CD4-positive, alpha-beta memory T cell (primary cell): ENCODE measurements around the gene GNG7. TPM values are rescaled to one million over a fixed set of nuclear protein-coding genes. Genes with fewer than 3 reads are reported as not detected.

ENCODE experiments used
- CTCF ChIA-PET: fragments of 350-600 bp; sonication (Branson Sonifier 250); formaldehyde crosslinking; loops from one replicate; lab custom pipeline; 2021; ENCODE audit warnings: inconsistent platforms; ENCODE audit not compliant: partially characterized antibody; lab: Charles Lee
- POLR2A ChIA-PET: fragments of 350-600 bp; sonication (Branson Sonifier 250); formaldehyde crosslinking; loops from one replicate; lab custom pipeline; 2021; ENCODE audit not compliant: partially characterized antibody; lab: Charles Lee
- DNase-seq, 5 donors: peaks; one replicate each; pipeline versions ENCODE4 v3.0.0 to v3.0.0-alpha.2; 2020 to 2022; ENCODE audit warnings: mixed read lengths in 1 of 5
- H3K27ac ChIP-seq: one replicate; pipeline ENCODE4 v1.7.0; 2013; ENCODE audit warnings: low read depth, low read length
- H3K27me3 ChIP-seq: 2 replicates; pipeline ENCODE4 v1.7.0; 2013; ENCODE audit warnings: mild to moderate bottlenecking, low read length, moderate library complexity; ENCODE audit not compliant: insufficient read depth
- H3K36me3 ChIP-seq: 2 replicates; pipeline ENCODE4 v1.7.0; 2013; ENCODE audit warnings: mild to moderate bottlenecking, low read length, moderate library complexity; ENCODE audit not compliant: insufficient read depth
- H3K4me1 ChIP-seq: 2 replicates; pipeline ENCODE4 v1.7.0; 2013; ENCODE audit warnings: mild to moderate bottlenecking, low read length, moderate library complexity; ENCODE audit not compliant: insufficient read depth
- H3K4me3 ChIP-seq, 2 donors: one replicate each; pipeline ENCODE4 v1.7.0; 2013; ENCODE audit warnings: low read length in 2 of 2, mild to moderate bottlenecking in 1 of 2
- H3K9me3 ChIP-seq, 2 donors: one replicate each; pipeline ENCODE4 v1.7.0; 2013; ENCODE audit warnings: low read length in 2 of 2, control low read depth in 1 of 2; ENCODE audit not compliant: control insufficient read depth in 1 of 2
- H3K27ac Mint-ChIP-seq, 7 donors: one replicate each; pipeline ENCODE4 v1.8.0; 2020 to 2021; ENCODE audit warnings: mixed read lengths in 7 of 7, mild to moderate bottlenecking in 6 of 7, inconsistent platforms in 3 of 7, moderate library complexity in 3 of 7
- H3K27me3 Mint-ChIP-seq, 2 donors: one replicate each; pipeline ENCODE4 v1.8.0; 2020 to 2021; ENCODE audit warnings: mixed read lengths in 2 of 2
- H3K36me3 Mint-ChIP-seq, 2 donors: one replicate each; pipeline ENCODE4 v1.8.0; 2020 to 2021; ENCODE audit warnings: mixed read lengths in 2 of 2, inconsistent platforms in 1 of 2, mild to moderate bottlenecking in 1 of 2
- H3K4me1 Mint-ChIP-seq, 4 donors: one replicate each; pipeline ENCODE4 v1.8.0; 2020 to 2021; ENCODE audit warnings: mixed read lengths in 4 of 4, mild to moderate bottlenecking in 1 of 4
- H3K4me3 Mint-ChIP-seq, 8 donors: one replicate each; pipeline ENCODE4 v1.8.0; 2020 to 2021; ENCODE audit warnings: mixed read lengths in 8 of 8, mild to moderate bottlenecking in 7 of 8, moderate library complexity in 6 of 8, inconsistent platforms in 3 of 8
- H3K9me3 Mint-ChIP-seq, 8 donors: one replicate each; pipeline ENCODE4 v1.8.0; 2020 to 2021; ENCODE audit warnings: mixed read lengths in 8 of 8, mild to moderate bottlenecking in 5 of 8, inconsistent platforms in 3 of 8, moderate library complexity in 1 of 8
- intact Hi-C: fragments of 100-400 bp; cut with micrococcal nuclease; formaldehyde crosslinking; loops from one replicate; pipeline ENCODE4 v1.15.1; 2023
- polyA plus RNA-seq, 2 donors: library from polyadenylated mRNA; unstranded; fragments of 300-500 nt; fragmentation: Illumina TruSeq; gene quantifications; one replicate each; pipeline ENCODE4 v1.2.3, GENCODE V29; 2021
- total RNA-seq, 2 experiments: library from RNA; stranded (reverse); gene quantifications; one replicate each; pipeline ENCODE4 v1.2.3, GENCODE V29; 2021

Gene GNG7
- total and polyA plus RNA-seq, 4 experiments from 2014 or later, result 1.9 to 4.2 (median 3.2) TPM

DNA sequence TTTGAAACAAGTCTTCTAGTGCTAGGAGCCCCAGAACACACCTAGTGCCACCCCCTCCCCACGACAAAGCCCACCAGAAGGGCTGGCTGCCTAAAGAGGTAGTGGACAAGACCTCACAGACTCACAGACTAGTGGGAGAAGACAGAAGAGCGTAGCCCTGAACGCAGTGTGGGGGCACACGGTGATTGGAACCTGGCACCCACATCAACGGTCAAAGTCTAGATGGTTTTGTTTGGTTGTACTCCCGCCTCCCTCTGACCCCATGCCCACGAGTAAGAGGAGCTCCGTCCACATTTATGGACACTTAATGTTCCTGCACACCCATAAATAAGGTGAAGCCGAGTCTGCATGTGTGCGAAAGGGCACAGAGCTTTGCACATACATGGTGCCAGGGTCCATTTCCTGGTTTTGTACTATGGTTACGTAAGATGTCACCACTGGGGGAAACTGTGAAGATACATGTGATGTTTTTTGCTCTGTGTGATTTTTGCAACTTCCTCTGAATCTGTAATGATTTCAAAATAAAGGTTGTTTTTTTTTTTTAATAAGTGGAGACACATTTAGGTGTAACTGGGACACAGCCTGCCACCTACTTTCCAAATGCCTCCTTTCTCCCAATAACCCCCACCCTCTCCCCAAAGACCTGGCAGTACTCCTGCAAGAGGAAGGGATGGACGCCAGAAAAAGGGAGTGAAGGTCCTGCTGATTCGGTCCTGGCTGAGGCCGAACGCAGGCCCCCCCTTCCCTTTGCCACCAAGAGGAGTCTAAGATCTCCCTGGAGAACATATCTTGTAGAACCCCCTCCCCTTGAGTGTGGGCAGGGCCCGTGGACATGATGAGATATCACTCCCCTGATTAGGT, 72.8 kb downstream of the GNG7 start:
- Mint-ChIP-seq H3K27me3 (no peaks in the 10 kb centered on the region), H3K4me1 (peaks cover 11 to 45% (median 28%) of the 10 kb centered on the region in 4 donors), H3K27ac (peak overlapping the region; percentile 11 to 92 (median 69)), H3K4me3 (peak overlapping the region in 2 of 8 donors; percentile 25 to 47), H3K36me3 (no peaks in the 10 kb centered on the region), H3K9me3 (peaks cover 0 to 3% (median 0%) of the 10 kb centered on the region in 8 donors)
- Histone ChIP-seq H3K4me3 (no peak overlapping the region), H3K36me3 (no peaks in the 10 kb centered on the region), H3K4me1 (peaks cover 12% of the 10 kb centered on the region), H3K9me3 (peaks cover 0 to 5% of the 10 kb centered on the region in 2 donors), H3K27ac (no peak overlapping the region), H3K27me3 (no peaks in the 10 kb centered on the region)
- DNase-seq, result peak in 2 of 5 donors; percentile 28 to 41
- ChIA-PET CTCF (interaction anchor here (1.2 to 1.8 kb wide), 3 partner anchors 11 to 157 kb away, joined by 4 to 8 read pairs (median 7); no protein-coding TSS in a partner anchor), POLR2A (interaction anchor here (2.9 to 3.4 kb wide), 2 partner anchors 8 to 153 kb away, joined by 17 to 20 read pairs; partner anchors contain the start of gene GADD45B)
- intact Hi-C loops, result no loop called here

DNA sequence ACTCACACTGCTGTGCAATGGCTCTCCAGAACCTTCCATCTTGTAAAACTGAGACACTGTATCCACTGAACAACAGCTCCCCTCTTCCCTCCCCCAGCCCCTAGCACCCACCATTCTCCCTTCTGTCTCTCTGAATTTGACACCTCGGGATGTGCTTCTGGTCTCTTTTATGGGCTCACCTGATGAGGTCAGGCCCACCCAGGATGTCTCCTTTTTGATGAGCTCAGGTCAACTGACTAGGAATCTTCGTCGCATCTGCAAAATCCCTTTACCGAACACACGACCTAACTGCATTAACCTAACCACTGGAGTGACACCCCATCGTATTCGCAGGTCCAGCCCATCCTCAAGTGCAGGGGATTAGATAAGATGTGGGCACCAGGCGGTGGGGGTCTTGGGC, 73.9 kb downstream of the GNG7 start:
- peaks cover 0 to 5% of the 10 kb centered on the region in 2 donors for H3K9me3 ChIP-seq
- no peak overlapping the region for H3K4me3 Mint-ChIP-seq
- H3K4me1 ChIP-seq, result peaks cover 12% of the 10 kb centered on the region
- no peak overlapping the region for H3K27ac ChIP-seq
- peaks cover 0 to 3% (median 0%) of the 10 kb centered on the region in 8 donors for H3K9me3 Mint-ChIP-seq
- H3K36me3 Mint-ChIP-seq, result no peaks in the 10 kb centered on the region
- peak overlapping the region in 2 of 7 donors; percentile 79 to 81 for H3K27ac Mint-ChIP-seq
- intact Hi-C loops, result no loop called here
- H3K36me3 ChIP-seq, result no peaks in the 10 kb centered on the region
- H3K4me3 ChIP-seq, result no peak overlapping the region
- DNase-seq, result peak in 1 of 5 donors; percentile 1
- peaks cover 11 to 51% (median 29%) of the 10 kb centered on the region in 4 donors for H3K4me1 Mint-ChIP-seq
- ChIA-PET CTCF (interaction anchor here (1.1 to 2.1 kb wide), 3 partner anchors 8 to 17 kb away, joined by 4 to 10 read pairs (median 7); no protein-coding TSS in a partner anchor), POLR2A (interaction anchor here (0.8 to 2.9 kb wide), 5 partner anchors 8 to 172 kb away, joined by 3 to 17 read pairs (median 3); partner anchors contain the start of genes GADD45B and LMNB2)
- H3K27me3 Mint-ChIP-seq, result no peaks in the 10 kb centered on the region
- H3K27me3 ChIP-seq, result no peaks in the 10 kb centered on the region

DNA sequence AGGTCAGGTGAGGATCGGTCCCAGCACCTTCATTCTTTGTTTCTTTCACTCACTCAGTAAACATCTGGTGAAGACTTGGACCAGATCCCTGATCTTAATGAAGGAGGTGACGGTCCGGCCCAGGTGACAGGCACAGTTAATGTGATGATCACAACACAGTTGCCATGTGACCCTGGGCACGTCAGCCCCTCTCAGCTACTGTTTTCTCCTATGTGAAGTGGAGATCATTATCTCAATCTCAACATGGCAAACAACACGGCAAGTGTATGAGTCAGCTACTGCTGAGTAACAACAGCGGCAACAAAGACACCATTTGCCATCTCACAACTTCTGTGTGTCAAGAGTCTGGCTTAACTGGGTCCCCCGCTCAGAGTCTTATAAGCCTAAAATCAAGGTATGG, 74.6 kb downstream of the GNG7 start:
- no peaks in the 10 kb centered on the region for H3K27me3 ChIP-seq
- no peak overlapping the region for H3K4me3 ChIP-seq
- ChIA-PET POLR2A (interaction anchor here (0.8 to 2.9 kb wide), 5 partner anchors 8 to 171 kb away, joined by 3 to 17 read pairs (median 3); partner anchors contain the start of genes GADD45B and LMNB2), CTCF (interaction anchor here (1.1 to 2.1 kb wide), 3 partner anchors 9 to 17 kb away, joined by 4 to 10 read pairs (median 7); no protein-coding TSS in a partner anchor)
- DNase-seq, result peak in 1 of 5 donors; percentile 36
- no peaks in the 10 kb centered on the region for H3K36me3 Mint-ChIP-seq
- H3K27ac ChIP-seq, result no peak overlapping the region
- no peaks in the 10 kb centered on the region for H3K27me3 Mint-ChIP-seq
- no peak overlapping the region for H3K4me3 Mint-ChIP-seq
- peaks cover 0 to 5% of the 10 kb centered on the region in 2 donors for H3K9me3 ChIP-seq
- H3K36me3 ChIP-seq, result no peaks in the 10 kb centered on the region
- intact Hi-C loops, result no loop called here
- H3K4me1 ChIP-seq, result peaks cover 12% of the 10 kb centered on the region
- H3K27ac Mint-ChIP-seq, result peak overlapping the region in 5 of 7 donors; percentile 43 to 81 (median 77)
- peaks cover 11 to 51% (median 29%) of the 10 kb centered on the region in 4 donors for H3K4me1 Mint-ChIP-seq
- H3K9me3 Mint-ChIP-seq, result peaks cover 0 to 3% (median 0%) of the 10 kb centered on the region in 8 donors

DNA sequence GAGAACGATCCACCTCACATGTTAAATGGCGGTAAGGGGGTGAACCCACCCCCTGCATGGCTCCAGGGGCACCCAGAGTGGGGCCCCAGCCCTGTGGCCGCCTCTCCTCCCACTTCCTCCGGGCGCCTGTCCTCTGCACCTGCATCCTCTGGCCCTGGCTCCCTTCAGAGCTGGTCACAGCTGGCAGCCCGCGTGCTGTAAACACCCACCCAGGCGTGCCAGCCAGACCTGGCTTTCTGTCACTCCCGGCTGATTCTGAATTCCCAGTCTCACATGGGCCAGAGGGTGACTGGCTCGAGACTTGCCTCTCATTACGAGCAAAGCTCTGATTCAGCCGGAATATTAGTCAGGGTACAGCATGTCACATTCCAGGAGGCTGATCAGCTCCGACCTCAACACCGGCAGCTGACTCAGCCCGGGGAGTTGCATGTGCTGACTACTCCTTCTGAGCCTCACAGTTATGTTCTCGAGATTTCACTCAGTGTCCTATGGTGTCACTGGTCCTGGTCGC, 75.1 kb downstream of the GNG7 start:
- Histone ChIP-seq H3K27me3 (no peaks in the 10 kb centered on the region), H3K27ac (no peak overlapping the region), H3K36me3 (no peaks in the 10 kb centered on the region), H3K4me1 (peaks cover 12% of the 10 kb centered on the region), H3K9me3 (peaks cover 0 to 5% of the 10 kb centered on the region in 2 donors), H3K4me3 (no peak overlapping the region)
- ChIA-PET POLR2A (interaction anchor here (1.2 to 2.9 kb wide), 2 partner anchors 21 to 151 kb away, joined by 3 to 17 read pairs; partner anchors contain the start of gene GADD45B), CTCF (interaction anchor here (1.7 to 2.1 kb wide), 2 partner anchors 9 to 13 kb away, joined by 7 to 10 read pairs; no protein-coding TSS in a partner anchor)
- Mint-ChIP-seq H3K27me3 (no peaks in the 10 kb centered on the region), H3K36me3 (no peaks in the 10 kb centered on the region), H3K4me3 (no peak overlapping the region), H3K27ac (peak overlapping the region in 4 of 7 donors; percentile 25 to 81 (median 70)), H3K9me3 (peaks cover 0 to 3% (median 0%) of the 10 kb centered on the region in 8 donors), H3K4me1 (peaks cover 11 to 51% (median 29%) of the 10 kb centered on the region in 4 donors)
- intact Hi-C loops, result no loop called here
- DNase-seq, result peak in 1 of 5 donors; percentile 38

DNA sequence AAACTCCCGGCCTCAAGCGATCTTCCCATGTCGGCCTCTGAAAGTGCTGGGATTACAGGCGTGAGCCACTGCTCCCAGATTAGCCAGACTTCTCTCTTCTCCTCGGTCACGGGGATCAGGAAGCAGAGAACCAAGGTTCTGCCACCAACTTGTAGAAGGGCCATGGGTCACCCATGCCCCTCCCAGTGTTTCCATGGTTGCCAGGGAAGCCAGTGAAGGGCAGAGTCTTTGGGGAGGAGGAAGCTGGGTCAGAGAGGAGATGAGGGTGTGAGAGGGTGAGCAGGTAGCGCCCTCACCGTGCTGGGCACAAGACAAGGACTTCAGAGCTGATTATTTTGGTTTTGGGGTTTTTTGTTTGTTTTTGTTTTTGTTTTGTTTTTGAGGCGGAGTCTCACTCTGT, 77.1 kb downstream of the GNG7 start:
- H3K27me3 Mint-ChIP-seq, result no peaks in the 10 kb centered on the region
- peaks cover 0 to under 1% of the 10 kb centered on the region in 2 donors for H3K9me3 ChIP-seq
- peaks cover 21 to 56% (median 38%) of the 10 kb centered on the region in 4 donors for H3K4me1 Mint-ChIP-seq
- ChIA-PET POLR2A (no interaction called here), CTCF (interaction anchor here (1.2 to 1.5 kb wide), 2 partner anchors 23 to 46 kb away, joined by 3 read pairs; no protein-coding TSS in a partner anchor)
- H3K4me1 ChIP-seq, result peaks cover 31% of the 10 kb centered on the region
- no peaks in the 10 kb centered on the region for H3K27me3 ChIP-seq
- DNase-seq, result no peak
- H3K36me3 ChIP-seq, result no peaks in the 10 kb centered on the region
- no peaks in the 10 kb centered on the region for H3K9me3 Mint-ChIP-seq
- peak overlapping the region in 4 of 7 donors; percentile 30 to 62 (median 56) for H3K27ac Mint-ChIP-seq
- H3K4me3 ChIP-seq, result no peak overlapping the region
- intact Hi-C loops, result no loop called here
- no peaks in the 10 kb centered on the region for H3K36me3 Mint-ChIP-seq
- no peak overlapping the region for H3K4me3 Mint-ChIP-seq
- no peak overlapping the region for H3K27ac ChIP-seq

DNA sequence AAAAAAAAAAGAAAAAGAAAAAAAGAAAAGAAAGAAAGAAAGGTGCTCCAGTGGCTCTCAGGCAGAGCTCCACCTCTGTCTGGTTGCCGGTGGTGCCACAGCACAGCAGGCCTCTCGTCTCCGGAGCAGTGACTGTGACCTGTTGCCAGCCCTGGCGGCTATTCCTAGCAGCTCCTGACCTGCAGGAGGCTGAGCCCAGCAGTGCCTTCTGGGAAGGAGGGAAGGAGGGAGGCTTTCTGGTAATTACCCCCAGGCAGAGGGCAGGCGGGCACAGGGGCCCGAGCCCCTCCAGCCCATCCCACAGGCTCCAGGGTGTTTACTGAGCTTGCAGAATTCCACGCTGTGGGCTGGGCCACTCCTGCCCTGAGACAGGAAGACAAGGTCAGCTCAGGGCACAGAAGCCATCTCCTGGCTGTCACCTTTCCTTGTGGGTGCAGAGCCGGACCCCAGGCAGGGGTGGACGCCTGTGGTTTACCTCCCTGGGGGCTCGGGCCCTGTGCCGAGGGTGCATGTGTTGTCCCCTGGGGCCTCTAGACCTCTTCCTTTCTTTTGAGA, 77.9 kb downstream of the GNG7 start:
- Mint-ChIP-seq H3K27me3 (no peaks in the 10 kb centered on the region), H3K4me3 (no peak overlapping the region), H3K9me3 (no peaks in the 10 kb centered on the region), H3K36me3 (no peaks in the 10 kb centered on the region), H3K27ac (no peak overlapping the region), H3K4me1 (peaks cover 21 to 58% (median 39%) of the 10 kb centered on the region in 4 donors)
- POLR2A ChIA-PET, result interaction anchor here (0.9 kb wide), 1 partner anchor 148 kb away, joined by 4 read pairs; no protein-coding TSS in a partner anchor
- Histone ChIP-seq H3K27me3 (no peaks in the 10 kb centered on the region), H3K9me3 (no peaks in the 10 kb centered on the region), H3K36me3 (no peaks in the 10 kb centered on the region), H3K4me3 (no peak overlapping the region), H3K27ac (no peak overlapping the region), H3K4me1 (peaks cover 31% of the 10 kb centered on the region)
- intact Hi-C loops, result no loop called here
- CTCF ChIA-PET, result interaction anchor here (1.2 kb wide), 2 partner anchors 10 to 45 kb away, joined by 3 to 4 read pairs; no protein-coding TSS in a partner anchor
- DNase-seq, result peak in 1 of 5 donors; percentile 33
